Activated T-cell treated with anti-CD3 and anti-CD28 coated beads, Interleukin-2, amount 50 U/mL, for 72 hours (primary cell): ENCODE results near the gene NUP188. TPM values are rescaled to one million over a fixed set of nuclear protein-coding genes. Genes with fewer than 3 reads are reported as not detected.

ENCODE experiments used
- ATAC-seq, 2 donors: fragments of 150-1000 bp; cut with Tn5 transposase; replicated peaks in 1 of 2; 2 replicates each; pipeline ENCODE4 v1.10.0; 2021; ENCODE audit warnings: moderate library complexity in 2 of 2, mild to moderate bottlenecking in 1 of 2
- DNase-seq, 2 donors: peaks; one replicate each; pipeline ENCODE4 v3.0.0; 2021 to 2022; ENCODE audit warnings: mixed read lengths in 1 of 2
- H3K27ac Mint-ChIP-seq: one replicate; pipeline ENCODE4 v1.8.0; 2022; ENCODE audit warnings: mild to moderate bottlenecking, moderate library complexity, mixed read lengths
- H3K27me3 Mint-ChIP-seq: one replicate; pipeline ENCODE4 v1.8.0; 2022; ENCODE audit warnings: low read depth, mixed read lengths
- H3K36me3 Mint-ChIP-seq, 2 donors: one replicate each; pipeline ENCODE4 v1.8.0; 2022; ENCODE audit warnings: mixed read lengths in 2 of 2, mild to moderate bottlenecking in 1 of 2; ENCODE audit not compliant: insufficient read depth in 2 of 2
- H3K4me1 Mint-ChIP-seq: one replicate; pipeline ENCODE4 v1.8.0; 2022; ENCODE audit warnings: low read depth, mixed read lengths
- H3K4me3 Mint-ChIP-seq, 2 donors: one replicate each; pipeline ENCODE4 v1.8.0; 2022; ENCODE audit warnings: mild to moderate bottlenecking in 2 of 2, mixed read lengths in 2 of 2, moderate library complexity in 2 of 2
- H3K9me3 Mint-ChIP-seq, 2 donors: one replicate each; pipeline ENCODE4 v1.8.0; 2022; ENCODE audit warnings: mixed read lengths in 2 of 2
- total RNA-seq, 2 donors: library from RNA; stranded (reverse); gene quantifications; one replicate each; pipeline ENCODE4 v1.2.3, GENCODE V29; 2022

Gene NUP188
- total RNA-seq, 2 donors from 2014 or later = 90.0 to 98.0 TPM

GRCh38 chr9:128919402-128920089, 28.0 kb upstream of the NUP188 start:
- H3K27me3 Mint-ChIP-seq = no peaks in the 10 kb centered on the region
- no peak for DNase-seq
- no peak overlapping the region for H3K27ac Mint-ChIP-seq
- no peaks in the 10 kb centered on the region for H3K9me3 Mint-ChIP-seq
- no peak overlapping the region for H3K4me3 Mint-ChIP-seq
- no peak for ATAC-seq
- H3K4me1 Mint-ChIP-seq = peaks cover 3% of the 10 kb centered on the region
- peaks cover 0 to 1% of the 10 kb centered on the region in 2 donors for H3K36me3 Mint-ChIP-seq

GRCh38 chr9:128920381-128921058, 27.0 kb upstream of the NUP188 start, which contains the start of gene PHYHD1:
PHYHD1 (plus strand) TSS chr9:128920982; CDS start chr9:128922324, 1,342 bp downstream.
- Mint-ChIP-seq H3K27me3 (no peaks in the 10 kb centered on the region), H3K4me3 (no peak within 1 kb of the TSS), H3K4me1 (no peaks in the 10 kb centered on the region), H3K36me3 (peaks cover 0 to 1% of the 10 kb centered on the region in 2 donors), H3K27ac (no peak within 1 kb of the TSS), H3K9me3 (no peaks in the 10 kb centered on the region)
- ATAC-seq (no peak), DNase-seq (no peak)

DNA sequence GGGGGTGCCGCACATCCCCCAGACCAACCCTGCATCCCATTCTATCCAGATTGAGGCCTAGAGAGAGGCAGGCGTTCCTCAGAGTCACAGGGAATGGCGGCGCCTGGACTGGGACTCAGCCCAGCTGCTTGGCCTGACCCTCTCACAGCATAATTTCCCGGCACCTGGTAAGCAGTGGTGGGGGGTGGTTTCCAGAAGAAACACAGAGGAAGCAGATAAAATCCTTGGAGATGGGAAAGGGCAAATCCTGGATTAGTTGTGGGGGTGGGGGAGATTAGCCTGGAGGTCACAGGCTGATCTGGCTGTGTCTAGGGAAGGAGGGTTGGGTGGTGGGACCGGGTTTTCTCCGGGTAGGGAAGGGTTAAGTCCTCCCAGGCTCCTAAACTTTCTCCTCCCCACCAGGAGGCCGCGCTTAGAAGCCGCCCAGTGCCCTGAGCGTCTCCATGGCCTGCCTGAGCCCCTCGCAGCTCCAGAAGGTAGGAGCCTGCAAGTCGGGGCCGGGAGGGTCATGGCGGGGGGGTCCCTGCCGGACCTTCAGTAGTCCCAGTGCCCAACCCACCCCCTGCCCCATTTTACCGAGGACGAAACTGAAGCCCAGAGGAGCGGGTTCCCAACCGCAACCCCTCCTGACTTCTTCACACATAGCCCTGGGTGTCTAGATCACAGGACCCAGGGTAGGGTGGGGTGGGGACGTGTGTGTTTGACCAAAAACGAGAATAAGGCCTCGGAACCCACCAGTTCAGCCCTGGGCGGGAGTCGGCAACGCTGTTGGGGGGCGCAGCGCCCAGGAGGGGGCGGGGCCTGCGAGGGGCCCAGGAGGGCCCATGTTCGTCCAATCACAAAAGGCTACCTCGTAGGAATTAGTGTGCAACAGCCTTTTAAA, 25.4 kb upstream of the NUP188 start:
- H3K27me3 Mint-ChIP-seq = no peaks in the 10 kb centered on the region
- peaks cover 0 to 1% of the 10 kb centered on the region in 2 donors for H3K36me3 Mint-ChIP-seq
- ATAC-seq = peak; percentile 61 to 70

GRCh38 chr9:128923493-128923883, 24.0 kb upstream of the NUP188 start:
- no peaks in the 10 kb centered on the region for H3K36me3 Mint-ChIP-seq
- DNase-seq (no peak), ATAC-seq (no peak)
- H3K4me1 Mint-ChIP-seq = no peaks in the 10 kb centered on the region
- H3K27me3 Mint-ChIP-seq = no peaks in the 10 kb centered on the region
- no peak overlapping the region for H3K4me3 Mint-ChIP-seq
- H3K27ac Mint-ChIP-seq = no peak overlapping the region
- H3K9me3 Mint-ChIP-seq = no peaks in the 10 kb centered on the region

More for the DNA sequence above, 25.4 kb upstream of the NUP188 start:
- H3K4me3 Mint-ChIP-seq = peak overlapping the region in 1 of 2 donors; percentile 36
- no peaks in the 10 kb centered on the region for H3K4me1 Mint-ChIP-seq
- H3K27ac Mint-ChIP-seq = no peak overlapping the region
- DNase-seq = peak in 1 of 2 donors; percentile 27
- H3K9me3 Mint-ChIP-seq = no peaks in the 10 kb centered on the region

DNA sequence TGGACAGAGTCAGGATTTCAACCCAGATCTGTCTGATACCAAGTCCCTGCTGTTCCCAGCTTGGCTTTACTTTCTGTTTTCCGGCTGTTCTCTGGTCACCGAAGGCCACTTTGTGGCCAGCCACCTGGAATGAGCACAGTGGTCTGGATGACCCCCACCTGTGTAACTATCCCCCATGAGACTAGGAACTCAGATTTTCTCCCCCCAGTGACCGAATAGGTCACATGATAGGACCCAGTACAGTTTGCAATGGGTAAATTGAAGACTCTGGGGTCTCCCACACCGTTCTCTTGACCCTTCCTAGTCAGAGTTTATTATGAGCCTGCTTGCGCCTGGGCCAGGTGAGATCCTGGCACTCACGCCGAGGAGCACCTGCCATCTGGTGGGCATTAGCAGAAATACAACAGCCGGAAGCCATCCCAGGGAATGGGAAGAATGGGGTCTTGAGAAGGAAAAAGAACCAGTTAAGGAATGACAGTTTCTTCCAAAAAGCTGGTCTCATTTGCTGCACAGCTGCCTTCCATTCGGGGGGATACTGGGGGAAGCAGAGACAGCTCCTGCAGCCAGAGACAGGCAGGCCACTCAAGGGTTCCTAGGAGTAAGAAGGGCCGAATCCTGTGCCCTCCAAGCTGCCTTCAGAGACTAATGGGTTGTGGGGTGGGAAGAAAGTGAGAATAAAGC, 19.6 kb upstream of the NUP188 start:
- Mint-ChIP-seq H3K9me3 (no peaks in the 10 kb centered on the region), H3K27ac (no peak overlapping the region), H3K4me1 (no peaks in the 10 kb centered on the region), H3K4me3 (no peak overlapping the region), H3K36me3 (no peaks in the 10 kb centered on the region), H3K27me3 (no peaks in the 10 kb centered on the region)
- peak; percentile 51 to 57 for DNase-seq
- ATAC-seq = peak; percentile 73 to 79

- Mint-ChIP-seq H3K4me3 (no peak overlapping the region), H3K27me3 (no peaks in the 10 kb centered on the region), H3K9me3 (no peaks in the 10 kb centered on the region), H3K4me1 (no peaks in the 10 kb centered on the region), H3K36me3 (no peaks in the 10 kb centered on the region), H3K27ac (no peak overlapping the region)
- ATAC-seq (no peak), DNase-seq (no peak)
These were observed 18.9 kb upstream of the NUP188 start for GRCh38 chr9:128928624-128929023.

- no peak overlapping the region for H3K27ac Mint-ChIP-seq
These were observed 17.9 kb upstream of the NUP188 start for GRCh38 chr9:128929560-128929959.

GRCh38 chr9:128933731-128934130, 13.8 kb upstream of the NUP188 start:
- Mint-ChIP-seq H3K4me3 (no peak overlapping the region), H3K4me1 (no peaks in the 10 kb centered on the region), H3K27ac (no peak overlapping the region), H3K36me3 (no peaks in the 10 kb centered on the region), H3K27me3 (no peaks in the 10 kb centered on the region), H3K9me3 (no peaks in the 10 kb centered on the region)
- no peak for ATAC-seq
- DNase-seq = no peak

More at GRCh38 chr9:128929560-128929959, 17.9 kb upstream of the NUP188 start:
- Mint-ChIP-seq H3K4me3 (no peak overlapping the region), H3K4me1 (no peaks in the 10 kb centered on the region), H3K27me3 (no peaks in the 10 kb centered on the region), H3K9me3 (no peaks in the 10 kb centered on the region), H3K36me3 (no peaks in the 10 kb centered on the region)
- DNase-seq (no peak), ATAC-seq (no peak)

- Mint-ChIP-seq H3K27me3 (no peaks in the 10 kb centered on the region), H3K27ac (no peak overlapping the region), H3K36me3 (no peaks in the 10 kb centered on the region), H3K4me3 (no peak overlapping the region), H3K4me1 (no peaks in the 10 kb centered on the region), H3K9me3 (no peaks in the 10 kb centered on the region)
- ATAC-seq (no peak), DNase-seq (no peak)
These were observed 11.2 kb upstream of the NUP188 start for GRCh38 chr9:128936171-128936865.

- no peaks in the 10 kb centered on the region for H3K4me1 Mint-ChIP-seq
- no peak overlapping the region for H3K4me3 Mint-ChIP-seq
- DNase-seq = no peak
- no peaks in the 10 kb centered on the region for H3K27me3 Mint-ChIP-seq
- ATAC-seq = no peak
- H3K36me3 Mint-ChIP-seq = no peaks in the 10 kb centered on the region
- no peaks in the 10 kb centered on the region for H3K9me3 Mint-ChIP-seq
- no peak overlapping the region for H3K27ac Mint-ChIP-seq
These were observed 10.0 kb upstream of the NUP188 start for GRCh38 chr9:128937310-128938165.

GRCh38 chr9:128940271-128940921, 7.1 kb upstream of the NUP188 start:
- H3K4me1 Mint-ChIP-seq = peaks cover 11% of the 10 kb centered on the region
- no peak for ATAC-seq
- H3K27me3 Mint-ChIP-seq = no peaks in the 10 kb centered on the region
- no peaks in the 10 kb centered on the region for H3K9me3 Mint-ChIP-seq
- H3K36me3 Mint-ChIP-seq = no peaks in the 10 kb centered on the region
- DNase-seq = no peak
- H3K4me3 Mint-ChIP-seq = no peak overlapping the region
- no peak overlapping the region for H3K27ac Mint-ChIP-seq
